SK-N-SH (cell line): ENCODE data around the gene PIK3R1. TPM values are rescaled to one million over a fixed set of nuclear protein-coding genes. Genes with fewer than 3 reads are reported as not detected.

Source experiments
- CTCF ChIA-PET: fragments of 300-600, 350-600 bp; formaldehyde crosslinking; extraction: SDS; loops from one replicate; lab custom pipeline; 2021; lab: Yijun Ruan, JAX
- POLR2A ChIA-PET: fragments of 350-600 bp; sonication (Branson Sonifier 250); formaldehyde crosslinking; extraction: SDS; loops from one replicate; lab custom pipeline; 2020; ENCODE audit warnings: antibody characterized with exemption, inconsistent platforms; lab: Yijun Ruan, JAX
- DNase-seq: peaks from one replicate; pipeline ENCODE4 v3.0.0; 2012
- H2AFZ ChIP-seq: fragments of 200-600 bp; sonication (generic); 2 replicates; pipeline ENCODE4 v1.8.1; 2016; ENCODE audit warnings: antibody characterized with exemption, mild to moderate bottlenecking, low read depth
- H3F3A ChIP-seq: fragments of 200-600 bp; sonication (generic); replicated peaks from 2 replicates; pipeline ENCODE3; 2016; ENCODE audit warnings: antibody characterized with exemption, mild to moderate bottlenecking; ENCODE audit not compliant: insufficient read depth
- H3K27ac ChIP-seq, 2 experiments: fragments of 200-500 bp in 1 of 2; fragments of 200-600 bp in 1 of 2; sonication (Bioruptor generic) in 1 of 2; sonication (generic), shearing (Covaris generic) in 1 of 2; 2 replicates each; pipeline versions ENCODE4 v1.5.1 to v1.6.1; 2014 to 2016; ENCODE audit warnings: low read depth in 2 of 2, inconsistent platforms in 1 of 2, low read length in 1 of 2, mild to moderate bottlenecking in 1 of 2, mixed read lengths in 1 of 2
- H3K27me3 ChIP-seq: fragments of 200-600 bp; sonication (generic), shearing (Covaris generic); 2 replicates; pipeline ENCODE4 v1.6.1; 2016; ENCODE audit warnings: mixed run types; ENCODE audit not compliant: insufficient read depth
- H3K36me3 ChIP-seq, 2 experiments: fragments of 200-500 bp in 1 of 2; fragments of 200-600 bp in 1 of 2; sonication (Bioruptor generic) in 1 of 2; sonication (generic) in 1 of 2; replicated peaks in 1 of 2; 2 replicates each; pipeline versions ENCODE3 to v1.5.1; 2014 to 2016; ENCODE audit warnings: low read length in 1 of 2, mild to moderate bottlenecking in 1 of 2; ENCODE audit not compliant: insufficient read depth in 2 of 2, control insufficient read depth in 1 of 2
- H3K4me1 ChIP-seq, 2 experiments: fragments of 200-500 bp in 1 of 2; fragments of 200-600 bp in 1 of 2; sonication (Bioruptor generic) in 1 of 2; sonication (generic), shearing (Covaris generic) in 1 of 2; 2 replicates each; pipeline versions ENCODE4 v1.5.1 to v1.6.1; 2014 to 2016; ENCODE audit warnings: low read depth in 1 of 2, low read length in 1 of 2, mixed run types in 1 of 2; ENCODE audit not compliant: insufficient read depth in 2 of 2, control insufficient read depth in 1 of 2
- H3K4me2 ChIP-seq: fragments of 200-600 bp; sonication (generic), shearing (Covaris generic); 2 replicates; pipeline ENCODE4 v1.6.1; 2017; ENCODE audit warnings: mixed run types
- H3K4me3 ChIP-seq, 2 experiments: fragments of 200-500 bp in 1 of 2; fragments of 200-600 bp in 1 of 2; sonication (Bioruptor generic) in 1 of 2; sonication (generic), shearing (Covaris generic) in 1 of 2; 2 replicates each; pipeline versions ENCODE4 v1.5.1 to v1.8.1; 2014 to 2016; ENCODE audit warnings: low read depth in 2 of 2, inconsistent platforms in 1 of 2, low read length in 1 of 2, mild to moderate bottlenecking in 1 of 2, mixed read lengths in 1 of 2, moderate library complexity in 1 of 2
- H3K79me2 ChIP-seq: fragments of 200-600 bp; sonication (generic); 2 replicates; pipeline ENCODE4 v1.8.1; 2017; ENCODE audit warnings: mild to moderate bottlenecking; ENCODE audit not compliant: insufficient read depth
- H3K9ac ChIP-seq: fragments of 200-600 bp; sonication (generic); 2 replicates; pipeline ENCODE4 v1.6.1; 2017; ENCODE audit warnings: mixed run types
- H3K9me2 ChIP-seq: fragments of 200-600 bp; sonication (generic); 2 replicates; pipeline ENCODE4 v1.6.1; 2017; ENCODE audit warnings: mixed run types
- H3K9me3 ChIP-seq: fragments of 200-600 bp; sonication (generic); 2 replicates; pipeline ENCODE4 v1.6.1; 2017; ENCODE audit warnings: mixed run types, mild to moderate bottlenecking, moderate library complexity
- H4K20me1 ChIP-seq: fragments of 200-600 bp; sonication (generic); 2 replicates; pipeline ENCODE4 v1.6.1; 2017; ENCODE audit warnings: mild to moderate bottlenecking, mixed run types; ENCODE audit not compliant: insufficient read depth
- CHD2 ChIP-seq: fragments of 150-350 bp; IDR thresholded peaks from 2 replicates; pipeline ENCODE4 v1.6.1; 2018; ENCODE audit warnings: low read length; ENCODE audit not compliant: partially characterized antibody
- CTCF ChIP-seq: fragments of 200-600 bp; sonication (generic); IDR thresholded peaks from 2 replicates; pipeline ENCODE4 v1.6.1; 2017; ENCODE audit warnings: antibody characterized with exemption, mild to moderate bottlenecking, moderate library complexity
- ELF1 ChIP-seq: IDR thresholded peaks from 2 replicates; pipeline ENCODE4 v1.4.0; 2012
- GABPA ChIP-seq: IDR thresholded peaks from 2 replicates; pipeline ENCODE4 v1.4.0; 2012; ENCODE audit warnings: low read depth, mild to moderate bottlenecking
- GATA2 ChIP-seq: sonication (generic); formaldehyde crosslinking; IDR thresholded peaks from 2 replicates; pipeline ENCODE4 v1.5.0; 2020; ENCODE audit warnings: mild to moderate bottlenecking, missing genetic modification reagents
- NRF1 ChIP-seq: IDR thresholded peaks from 2 replicates; pipeline ENCODE4 v1.6.1; 2012; ENCODE audit warnings: low read depth, mild to moderate bottlenecking, low read length
- RAD21 ChIP-seq: IDR thresholded peaks from 2 replicates; pipeline ENCODE4 v1.6.1; 2012; ENCODE audit warnings: mild to moderate bottlenecking, low read length
- REST ChIP-seq: IDR thresholded peaks from 2 replicates; pipeline ENCODE4 v1.6.1; 2012; ENCODE audit warnings: mild to moderate bottlenecking, low read depth, low read length, moderate library complexity
- RFX5 ChIP-seq: IDR thresholded peaks from 2 replicates; pipeline ENCODE4 v1.6.1; 2012; ENCODE audit warnings: mild to moderate bottlenecking, improper control_type of control experiment, low read length
- SMC3 ChIP-seq: IDR thresholded peaks from 2 replicates; pipeline ENCODE4 v1.6.1; 2012; ENCODE audit warnings: low read depth, low read length, improper control_type of control experiment
- TCF12 ChIP-seq: IDR thresholded peaks from 2 replicates; pipeline ENCODE4 v1.4.0; 2012
- USF1 ChIP-seq: IDR thresholded peaks from 2 replicates; pipeline ENCODE4 v1.4.0; 2012; ENCODE audit warnings: low read depth, borderline replicate concordance
- YY1 ChIP-seq: IDR thresholded peaks from 2 replicates; pipeline ENCODE4 v1.4.0; 2012; ENCODE audit warnings: low read depth, mild to moderate bottlenecking
- ZBTB33 ChIP-seq: IDR thresholded peaks from 2 replicates; pipeline ENCODE4 v1.4.0; 2012; ENCODE audit warnings: low read depth, borderline replicate concordance
- WGBS: methylation state at CpG from one replicate; pipeline ENCODE4 v1.1.6; 2017; ENCODE audit warnings: low lambda C conversion rate; 5-methylcytosine and 5-hydroxymethylcytosine counted together
- polyA plus RNA-seq, 3 experiments: library from polyadenylated mRNA; depleted of rRNA; stranded (reverse); fragments of >200 nt; gene quantifications; 2 replicates each; pipeline ENCODE4 v1.2.3, GENCODE V29; 2012

Gene PIK3R1
- polyA plus RNA-seq, 1 of the 3 experiments (the other 2 are of a cell fraction), result 2.0 TPM

- Histone ChIP-seq H3K9me3 (no peaks in the 10 kb centered on the region), H3K9me2 (no peaks in the 10 kb centered on the region), H4K20me1 (no peaks in the 10 kb centered on the region), H3F3A (no peaks in the 10 kb centered on the region), H3K27me3 (no peaks in the 10 kb centered on the region), H3K4me1 (no peaks in the 10 kb centered on the region; a peak in 1 of 4 replicates), H3K27ac (no peak overlapping the region), H3K79me2 (no peaks in the 10 kb centered on the region), H3K4me2 (no peak overlapping the region), H3K9ac (no peak overlapping the region), H3K36me3 (no peaks in the 10 kb centered on the region), H2AFZ (no peak overlapping the region), H3K4me3 (no peak overlapping the region)
- 90% methylated on average over 3 of the region's 3 CpGs for WGBS
- ChIA-PET POLR2A (no interaction called here), CTCF (no interaction called here)
- no peak for TF ChIP-seq REST
- no peak for TF ChIP-seq GATA2
- no peak for TF ChIP-seq NRF1
- TF ChIP-seq ELF1, result no peak
- no peak for TF ChIP-seq TCF12
- TF ChIP-seq USF1, result no peak
- no peak for TF ChIP-seq RFX5
- TF ChIP-seq CTCF, result no peak
- TF ChIP-seq SMC3, result no peak
- TF ChIP-seq GABPA, result no peak
- TF ChIP-seq CHD2, result no peak
- no peak for TF ChIP-seq YY1
- TF ChIP-seq ZBTB33, result no peak
- TF ChIP-seq RAD21, result no peak
- no peak for DNase-seq
Measured at GRCh38 chr5:68345171-68345570, 129.6 kb downstream of the PIK3R1 start.
